GM13977 (cell line): ENCODE measurements around the gene CHCHD1.

Experiments
- DNase-seq: peaks from one replicate; pipeline ENCODE4 v3.0.0; 2012; ENCODE audit warnings: low spot score
- in situ Hi-C: fragments of 300-500 bp; cut with MboI; formaldehyde crosslinking; loops from one replicate; pipeline ENCODE4 v1.12.0; 2022; ENCODE audit warnings: low sequenced_read_pairs, low pct_unique_long_range_greater_than_20kb, mixed read lengths, inconsistent platforms; ENCODE audit not compliant: unreplicated experiment
- TF ChIP-seq, protein P1 (sequence below): IDR thresholded peaks from 2 replicates; pipeline ENCODE4 v1.5.1; 2012; ENCODE audit warnings: mild to moderate bottlenecking, control low read depth; ENCODE audit not compliant: insufficient read depth; ENCODE audit errors: extremely low read depth, missing control alignments

The CHCHD1 gene

DNA sequence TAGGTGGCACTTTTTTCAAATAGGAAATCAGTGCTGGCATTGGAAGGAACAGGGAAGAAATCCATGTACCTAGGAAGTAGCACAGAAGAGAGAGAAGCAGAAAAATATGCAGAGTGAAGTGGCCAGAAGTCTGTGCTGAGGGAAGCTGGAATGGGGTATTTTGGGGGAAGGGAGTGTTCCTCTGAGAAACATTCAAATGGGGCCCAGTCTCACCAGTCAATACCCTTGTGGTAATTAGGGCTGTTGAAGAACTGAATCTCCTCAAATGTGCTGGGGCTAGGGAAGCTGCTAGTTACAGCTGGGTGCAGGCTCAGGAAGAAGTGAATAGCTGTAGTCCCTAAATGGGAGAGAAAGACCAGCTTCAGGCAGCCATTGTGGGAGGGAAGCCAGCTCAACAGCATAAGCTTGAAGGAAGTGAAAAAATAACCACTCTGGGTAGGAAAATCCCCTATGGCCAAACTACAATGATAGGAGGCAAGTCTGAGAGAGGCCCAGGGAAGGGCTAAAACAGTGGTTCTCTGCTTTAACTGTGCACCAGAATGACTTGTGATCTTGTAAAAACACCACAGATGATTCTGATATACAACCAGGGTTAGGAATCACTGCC, 21.9 kb downstream of the CHCHD1 start:
- TF ChIP-seq, protein P1, sequence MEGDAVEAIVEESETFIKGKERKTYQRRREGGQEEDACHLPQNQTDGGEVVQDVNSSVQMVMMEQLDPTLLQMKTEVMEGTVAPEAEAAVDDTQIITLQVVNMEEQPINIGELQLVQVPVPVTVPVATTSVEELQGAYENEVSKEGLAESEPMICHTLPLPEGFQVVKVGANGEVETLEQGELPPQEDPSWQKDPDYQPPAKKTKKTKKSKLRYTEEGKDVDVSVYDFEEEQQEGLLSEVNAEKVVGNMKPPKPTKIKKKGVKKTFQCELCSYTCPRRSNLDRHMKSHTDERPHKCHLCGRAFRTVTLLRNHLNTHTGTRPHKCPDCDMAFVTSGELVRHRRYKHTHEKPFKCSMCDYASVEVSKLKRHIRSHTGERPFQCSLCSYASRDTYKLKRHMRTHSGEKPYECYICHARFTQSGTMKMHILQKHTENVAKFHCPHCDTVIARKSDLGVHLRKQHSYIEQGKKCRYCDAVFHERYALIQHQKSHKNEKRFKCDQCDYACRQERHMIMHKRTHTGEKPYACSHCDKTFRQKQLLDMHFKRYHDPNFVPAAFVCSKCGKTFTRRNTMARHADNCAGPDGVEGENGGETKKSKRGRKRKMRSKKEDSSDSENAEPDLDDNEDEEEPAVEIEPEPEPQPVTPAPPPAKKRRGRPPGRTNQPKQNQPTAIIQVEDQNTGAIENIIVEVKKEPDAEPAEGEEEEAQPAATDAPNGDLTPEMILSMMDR, result no peak
- peak; percentile 88 for DNase-seq
- in situ Hi-C loops, result no loop called here

DNA sequence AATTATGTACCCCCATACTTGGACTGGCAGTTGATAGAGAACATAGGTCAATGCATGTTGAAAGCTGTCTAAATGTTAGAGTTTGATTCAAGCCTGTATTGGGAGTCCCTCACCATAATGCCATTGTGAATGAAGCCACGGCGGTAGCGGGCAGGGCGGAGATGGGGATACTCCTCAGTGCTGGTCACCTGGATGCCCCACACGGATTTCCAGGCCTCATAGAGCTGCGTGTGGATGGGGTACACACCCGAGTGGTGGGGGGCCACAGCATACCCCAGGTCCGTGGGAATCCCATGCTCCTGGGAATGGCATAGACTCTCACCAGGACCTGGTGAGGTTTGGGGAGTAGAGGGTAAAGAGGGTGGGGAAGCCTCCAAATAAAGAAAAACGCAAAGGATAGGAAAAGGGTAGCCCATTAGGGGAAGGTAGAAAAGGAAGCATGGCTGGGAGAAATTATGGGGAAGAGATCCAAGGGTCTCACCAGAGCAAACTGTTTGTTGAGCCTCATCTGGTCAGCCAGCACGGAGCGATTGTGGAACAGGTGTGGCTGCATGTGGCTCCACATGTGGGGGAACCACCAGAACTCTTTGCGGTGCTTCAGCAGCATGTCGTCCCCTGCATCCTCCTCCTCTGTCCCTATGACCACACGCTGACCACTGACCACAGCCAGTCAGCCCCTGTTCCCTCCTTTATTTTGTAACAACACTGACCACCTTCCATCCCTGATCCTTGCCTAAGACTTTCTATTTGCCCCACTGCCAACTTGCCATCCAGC, 24.5 kb downstream of the CHCHD1 start:
- TF ChIP-seq, protein P1, result no peak
- in situ Hi-C loops, result no loop called here
- no peak for DNase-seq

DNA sequence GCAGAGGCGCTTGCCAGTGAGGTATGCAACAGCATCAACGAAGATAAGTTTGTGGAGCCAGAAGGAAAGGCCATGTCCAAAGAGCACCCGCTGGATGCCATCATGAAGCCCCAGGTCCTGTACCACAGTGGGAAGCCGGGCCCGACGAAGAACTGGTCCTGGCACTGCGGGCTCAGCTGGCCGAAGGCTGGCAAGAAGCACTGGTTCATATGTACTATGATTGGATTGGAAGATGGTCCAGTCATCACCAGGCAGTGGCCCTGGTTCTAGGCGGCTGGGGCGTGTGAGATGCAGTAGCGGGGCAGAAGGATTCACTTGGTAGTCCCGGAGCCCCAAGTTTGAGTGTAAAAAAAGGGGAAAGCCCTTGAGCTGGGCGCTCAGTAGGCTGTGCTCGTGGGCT, 25.6 kb downstream of the CHCHD1 start:
- in situ Hi-C loops, result no loop called here
- no peak for DNase-seq
- TF ChIP-seq, protein P1, result no peak

DNA sequence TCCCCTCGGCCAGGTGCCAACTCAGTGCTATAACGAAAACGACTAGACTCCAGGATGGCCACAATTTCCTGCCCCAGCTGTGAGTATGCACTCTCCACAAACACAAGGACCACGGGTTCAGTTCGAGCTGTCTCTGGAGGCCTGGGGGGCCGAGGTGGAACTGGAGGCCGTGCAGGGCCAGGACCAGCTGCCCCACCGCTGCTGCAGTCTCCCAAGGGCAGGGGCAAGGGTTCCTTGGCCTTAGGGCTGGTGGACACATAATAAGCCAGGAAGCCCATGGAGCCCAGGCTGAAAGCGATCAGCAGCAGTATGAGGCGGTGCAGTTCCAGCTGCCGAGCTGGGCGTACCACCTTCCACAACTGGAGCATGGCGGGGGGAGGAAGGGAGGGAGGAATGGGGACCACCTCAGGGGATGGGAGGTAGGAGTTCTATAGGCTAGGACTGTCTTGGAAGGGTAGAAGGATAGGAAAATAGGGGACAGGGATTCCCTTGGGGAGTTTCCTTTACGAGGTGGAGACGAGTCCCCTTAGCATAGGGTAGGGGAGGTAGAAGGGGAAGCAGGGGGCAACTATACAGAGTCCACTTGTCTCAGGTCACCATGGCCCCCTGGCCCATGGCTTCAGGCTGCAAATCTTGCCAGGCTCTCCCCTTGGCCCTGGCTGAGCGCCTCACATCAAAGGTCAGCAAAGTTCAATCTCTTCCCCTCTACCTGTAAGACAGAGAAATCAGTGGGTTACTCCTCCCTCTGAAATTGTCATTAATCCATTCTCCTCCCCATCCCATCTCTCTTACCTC, 26.4 kb downstream of the CHCHD1 start:
- in situ Hi-C loops, result no loop called here
- TF ChIP-seq, protein P1, result no peak
- no peak for DNase-seq

DNA sequence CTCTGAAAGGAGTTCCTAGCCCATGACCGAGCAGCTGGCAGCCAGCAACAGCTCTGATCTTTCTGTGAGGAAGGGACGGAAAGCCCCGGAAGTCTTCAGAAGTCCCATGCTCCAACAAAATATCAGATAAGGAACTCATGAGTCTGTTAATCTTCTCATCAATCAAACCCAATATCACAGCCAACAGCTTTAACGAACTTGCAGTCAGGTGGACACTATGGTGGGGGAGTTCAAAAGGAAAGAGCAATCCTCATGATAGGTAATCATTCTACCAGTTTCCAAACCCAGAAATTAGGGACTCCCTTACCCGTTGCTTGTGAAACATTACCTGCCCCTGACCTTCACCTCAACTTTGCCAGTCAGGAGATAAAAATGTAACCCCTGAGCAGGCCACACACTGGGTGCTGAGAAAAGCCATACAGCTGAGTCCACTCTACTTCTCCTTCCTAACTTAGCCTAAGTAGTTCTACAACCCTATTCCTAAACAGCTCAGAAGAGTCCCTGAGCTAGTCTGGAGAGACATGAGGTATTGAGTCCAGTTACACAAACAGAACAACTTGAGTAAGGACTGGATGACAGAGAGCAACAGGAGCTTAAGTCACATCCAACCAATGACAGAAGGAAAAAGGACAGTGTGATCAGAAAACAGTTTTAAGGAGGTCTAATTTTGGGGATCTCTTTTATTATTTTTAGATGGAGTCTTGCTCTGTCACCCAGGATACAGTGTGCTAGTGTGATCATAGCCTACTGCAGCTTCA, 27.4 kb downstream of the CHCHD1 start:
- TF ChIP-seq, protein P1, result no peak
- no peak for DNase-seq
- in situ Hi-C loops, result no loop called here

DNA sequence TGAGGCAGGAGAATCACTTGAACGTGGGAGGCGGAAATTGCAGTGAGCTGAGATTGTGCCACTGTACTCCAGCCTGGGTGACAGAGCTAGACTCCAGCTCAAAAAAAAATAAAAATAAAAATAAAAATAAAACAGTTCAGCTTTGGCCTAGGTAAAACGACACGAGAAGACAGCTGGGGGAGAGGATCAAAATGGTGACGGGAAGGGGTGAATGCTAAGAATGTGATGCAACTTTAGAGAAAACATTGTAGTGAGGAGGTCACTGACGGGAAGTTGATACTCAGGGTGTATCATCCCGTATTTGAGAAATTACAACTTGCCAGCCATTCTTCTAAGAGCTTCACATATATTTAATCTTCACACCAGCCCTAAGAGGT, 28.5 kb downstream of the CHCHD1 start:
- in situ Hi-C loops, result no loop called here
- no peak for DNase-seq
- TF ChIP-seq, protein P1, result no peak
